GDM1 (cell line): ENCODE results near the gene RANBP3.
"Not testable (repeated sequence)": the region's sequence is repeated elsewhere in the genome, so short reads cannot be mapped to it uniquely, and the experiment has no call there.

Experiments
- DNase-seq: peaks from one replicate; lab custom pipeline; 2025; lab: John Stamatoyannopoulos, UW

The RANBP3 gene

GRCh38 chr19:5903056-5903623 is 74.8 kb downstream of the RANBP3 start:
- no peak for DNase-seq

- DNase-seq: no peak
Observed at GRCh38 chr19:5900976-5901375, 77.0 kb downstream of the RANBP3 start.

GRCh38 chr19:5899728-5900526 is 78.0 kb downstream of the RANBP3 start:
- no peak for DNase-seq

- DNase-seq: no peak
Observed at GRCh38 chr19:5897189-5897969, 80.6 kb downstream of the RANBP3 start.

- no peak for DNase-seq
Observed at GRCh38 chr19:5896365-5897076, 81.4 kb downstream of the RANBP3 start.

DNA sequence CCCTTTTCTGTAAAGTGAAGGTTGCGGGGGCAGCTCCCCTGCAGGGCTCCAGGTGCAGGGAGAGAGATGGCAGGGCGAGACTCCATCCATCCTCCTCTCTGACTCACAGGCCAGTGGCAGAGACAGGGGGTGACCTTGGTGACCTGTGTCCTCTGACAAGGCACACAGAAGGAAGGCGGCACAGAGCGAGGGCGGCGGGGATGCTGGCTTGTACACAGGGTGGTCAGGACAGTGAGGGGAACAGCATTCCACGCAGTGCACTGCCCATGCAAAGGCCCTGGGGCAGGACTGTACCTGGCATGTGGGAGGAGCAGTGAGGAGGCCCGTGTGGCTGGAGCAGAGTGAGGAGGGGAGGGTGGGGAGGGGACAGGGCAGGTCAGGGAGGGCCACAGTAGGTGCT is 82.0 kb downstream of the RANBP3 start:
- DNase-seq: no peak

- DNase-seq: no peak
Observed at GRCh38 chr19:5895409-5895808, 82.5 kb downstream of the RANBP3 start.

DNA sequence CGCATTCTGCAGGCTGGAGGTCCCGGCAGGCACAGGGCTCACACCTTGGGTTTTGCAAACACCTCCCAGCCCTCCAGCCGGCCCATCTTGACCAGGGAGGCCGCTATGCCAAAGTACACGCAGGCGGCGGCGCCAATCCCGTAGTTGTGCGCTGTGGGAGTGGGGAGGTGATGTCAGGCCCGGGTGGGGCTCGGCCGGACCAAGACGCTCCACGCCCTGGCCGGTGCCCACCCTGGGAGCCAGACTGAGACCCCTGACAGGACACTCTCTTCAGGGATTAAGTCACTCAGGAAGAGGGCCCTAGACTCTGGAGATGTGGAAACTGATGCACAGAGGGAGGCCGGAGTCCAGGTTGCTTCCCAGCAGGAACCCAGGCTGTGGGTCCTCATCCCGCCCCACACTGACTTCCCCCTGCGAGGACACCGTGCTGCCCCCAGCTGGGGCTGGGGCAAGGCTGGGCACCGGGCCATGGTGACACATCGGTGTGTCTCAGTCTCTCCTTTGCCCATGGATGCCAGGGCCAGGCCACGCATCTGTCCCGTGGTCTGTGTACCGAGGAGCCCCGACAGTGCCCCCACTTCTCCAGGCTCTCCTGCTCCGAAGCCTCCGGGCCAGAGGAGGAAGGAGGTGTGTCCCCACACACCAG is 83.1 kb downstream of the RANBP3 start:
- no peak for DNase-seq

DNA sequence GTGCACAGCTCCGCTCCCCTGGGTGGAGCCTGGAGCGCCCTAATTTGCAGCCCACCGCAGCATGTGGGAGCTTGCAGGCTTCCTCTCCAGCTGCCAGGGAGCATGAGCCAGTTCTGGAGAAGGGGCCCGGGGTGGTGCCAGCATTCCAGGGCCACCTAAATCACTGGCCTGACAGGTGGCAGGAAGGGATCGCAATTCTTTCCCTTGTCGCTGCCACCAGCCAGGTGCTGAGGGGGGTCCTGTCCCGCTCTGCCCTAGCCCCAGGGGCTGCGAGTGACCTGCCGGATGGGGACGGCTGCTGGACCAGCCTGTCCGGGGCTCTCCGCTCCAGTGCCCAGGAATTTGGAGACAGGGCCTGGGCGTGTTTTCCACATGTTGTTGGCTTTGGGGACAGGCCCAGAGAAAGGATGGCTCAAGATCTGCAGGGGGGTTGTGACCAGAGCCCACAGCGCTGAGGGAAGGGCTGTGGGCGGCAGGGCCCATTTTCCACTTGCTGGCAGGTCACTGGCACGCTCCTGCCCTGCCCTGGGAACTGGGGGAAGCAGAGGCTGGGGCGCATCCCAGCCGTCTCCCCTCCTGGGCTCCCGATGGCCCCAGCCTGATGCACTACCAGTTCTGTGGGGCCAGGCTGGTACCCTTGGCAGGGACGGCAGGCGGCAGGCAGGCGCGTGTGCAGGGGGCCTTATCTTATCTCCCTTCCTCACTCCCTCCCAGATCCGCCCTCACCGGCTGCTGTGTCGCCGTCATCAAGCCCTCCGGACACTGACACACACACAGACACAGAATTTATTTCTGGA is 83.8 kb downstream of the RANBP3 start:
- no peak for DNase-seq

- DNase-seq: no peak
Observed at GRCh38 chr19:5893296-5893903, 84.5 kb downstream of the RANBP3 start.

- no peak for DNase-seq
Observed at GRCh38 chr19:5892772-5893275, 85.1 kb downstream of the RANBP3 start.

- DNase-seq: no peak
Observed at GRCh38 chr19:5891938-5892771, 85.8 kb downstream of the RANBP3 start.

DNA sequence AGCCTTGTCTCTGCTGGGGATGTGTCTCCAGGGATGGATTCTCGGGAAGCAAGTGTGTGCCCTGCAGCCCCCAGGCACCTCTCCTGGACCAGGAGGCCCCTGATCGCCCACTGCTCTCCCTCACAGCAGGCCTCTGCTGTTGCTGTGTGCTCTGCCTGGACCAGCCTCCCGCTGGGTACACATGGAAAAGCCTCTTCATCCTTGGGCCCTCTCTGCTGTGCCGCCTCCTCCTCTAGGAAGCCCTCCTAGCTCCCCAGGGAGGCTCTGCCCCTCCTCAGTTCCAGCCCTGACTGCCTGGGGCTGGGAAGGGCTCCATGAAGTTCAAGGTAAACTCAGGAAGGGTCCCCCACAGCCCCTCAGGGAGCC is 86.4 kb downstream of the RANBP3 start:
- DNase-seq: no peak

- no peak for DNase-seq
Observed at GRCh38 chr19:5890099-5890498, 87.8 kb downstream of the RANBP3 start.

- DNase-seq: no peak
Observed at GRCh38 chr19:5889288-5889971, 88.5 kb downstream of the RANBP3 start.

DNA sequence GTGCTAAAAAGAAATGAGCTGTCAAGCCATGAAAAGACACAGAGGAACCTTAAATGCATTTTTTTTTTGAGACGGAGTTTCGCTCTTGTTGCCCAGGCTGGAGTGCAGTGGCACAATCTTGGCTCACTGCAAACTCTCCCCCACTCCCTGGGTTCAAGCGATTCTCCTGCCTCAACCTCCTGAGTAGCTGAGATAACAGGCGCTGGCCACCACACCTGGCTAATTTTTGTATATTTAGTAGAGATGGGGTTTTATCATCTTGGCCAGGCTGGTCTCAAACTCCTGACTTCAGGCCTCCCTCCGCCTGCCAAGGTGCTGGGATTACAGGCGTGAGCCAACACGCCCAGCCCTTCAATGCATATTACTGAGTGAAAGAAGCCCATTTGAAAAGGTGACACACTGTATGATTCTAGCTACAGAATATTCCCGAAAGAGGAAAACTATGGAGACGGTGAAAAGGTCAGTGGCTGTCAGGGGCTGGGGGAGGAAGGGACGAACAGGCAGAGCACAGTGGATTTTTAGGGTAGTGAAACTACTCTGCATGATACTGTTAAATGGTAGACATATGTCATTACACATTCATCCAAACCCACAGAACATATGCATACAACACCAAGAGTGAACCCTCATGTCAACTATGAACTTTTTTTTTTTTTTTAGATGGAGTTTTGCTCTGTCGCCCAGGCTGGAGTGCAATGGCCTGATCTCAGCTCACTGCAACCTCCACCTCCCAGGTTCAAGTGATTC is 93.7 kb downstream of the RANBP3 start:
- not testable (repeated sequence) for DNase-seq

GRCh38 chr19:5883157-5883873 is 94.6 kb downstream of the RANBP3 start:
- DNase-seq: not testable (repeated sequence)
